Endothelial cell of coronary artery (primary cell): Measurements from ENCODE around the gene RNASE12. TPM values are rescaled to one million over a fixed set of nuclear protein-coding genes. Genes with fewer than 3 reads are reported as not detected.

Experiments used
- total RNA-seq: library from RNA; depleted of rRNA; stranded (reverse); fragments of >200 nt; gene quantifications from 2 replicates; pipeline ENCODE4 v1.2.3, GENCODE V29; 2014

Gene RNASE12, protein sequence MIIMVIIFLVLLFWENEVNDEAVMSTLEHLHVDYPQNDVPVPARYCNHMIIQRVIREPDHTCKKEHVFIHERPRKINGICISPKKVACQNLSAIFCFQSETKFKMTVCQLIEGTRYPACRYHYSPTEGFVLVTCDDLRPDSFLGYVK
- not detected in 2 replicates for total RNA-seq

DNA sequence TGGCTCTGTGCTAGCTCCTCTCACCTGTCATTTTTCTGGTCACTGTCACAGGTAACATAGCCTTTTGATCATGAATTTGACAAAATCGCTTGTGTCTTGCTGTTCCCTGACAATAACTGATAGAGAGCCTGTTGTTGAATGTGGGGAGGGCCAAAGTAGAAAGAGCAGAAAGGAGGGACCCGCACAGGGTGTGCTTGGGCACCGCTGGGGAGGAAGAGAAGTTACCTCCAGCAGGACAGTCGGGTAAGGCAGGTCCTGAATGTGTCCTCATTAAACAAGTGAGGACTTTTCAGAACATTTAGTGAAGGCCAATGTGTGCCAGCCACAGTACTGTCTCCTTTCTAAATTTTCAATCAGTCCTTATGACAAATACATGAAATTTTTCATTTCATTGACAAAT lies at the start of gene RNASE12:
Gene RNASE12 (minus strand): TSS at position 142 of the 400 bp plus-strand sequence. CDS start 653 bp downstream, outside the sequence.

DNA sequence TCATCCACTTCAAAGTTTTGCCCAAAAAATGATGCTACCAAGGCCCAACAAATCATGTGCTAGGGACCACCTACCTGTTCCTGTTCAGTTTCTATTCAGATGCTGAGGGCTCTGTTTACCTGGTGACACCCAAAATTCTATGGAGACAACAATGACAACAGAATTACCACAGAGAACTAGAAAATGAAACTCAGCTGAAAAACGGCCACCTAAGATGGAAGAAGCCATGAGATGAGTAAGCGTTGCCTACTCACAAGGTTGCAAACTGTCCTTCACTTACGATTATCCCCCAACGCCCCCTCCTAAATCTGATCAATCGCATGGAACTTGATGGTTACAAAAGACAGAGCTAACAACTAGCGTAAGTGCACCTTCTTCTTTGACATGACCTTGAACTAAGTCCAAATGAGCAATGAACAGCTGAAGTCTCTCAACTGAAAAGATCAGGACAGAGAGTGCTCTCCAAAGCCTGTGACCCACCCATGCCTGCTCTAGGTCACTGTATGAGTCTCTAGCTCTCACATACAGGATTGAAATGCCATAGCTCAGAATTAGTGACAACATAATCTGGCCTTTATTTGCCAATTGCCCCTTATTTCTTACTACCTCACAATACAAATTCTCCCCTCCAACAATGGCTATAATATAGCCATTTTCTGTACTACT lies 3.6 kb downstream of the RNASE12 start, which contains the start of gene RNASE11:
Gene RNASE11 (minus strand): TSS at position 513 of the 666 bp plus-strand sequence.

DNA sequence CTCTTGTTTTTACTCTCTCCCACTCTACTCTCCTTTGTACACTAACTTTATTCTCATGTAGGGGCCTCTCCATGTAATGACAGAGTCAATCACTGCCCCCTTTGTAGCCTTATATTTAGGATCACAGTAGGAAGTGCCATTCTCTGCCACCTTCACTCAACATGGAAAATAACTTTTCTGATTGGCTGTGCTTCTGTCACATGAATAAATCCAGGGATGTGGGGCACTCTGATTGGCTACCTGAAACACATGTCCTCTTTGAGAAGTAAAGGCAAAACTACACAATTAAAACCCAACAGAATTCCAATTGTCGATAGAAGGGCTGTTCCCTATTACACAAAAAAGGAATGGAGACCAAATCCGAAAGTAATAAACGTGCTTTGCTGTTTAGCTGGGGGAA lies 30.2 kb downstream of the RNASE12 start, which contains the start of gene RNASE9:
Gene RNASE9 (minus strand): TSS at position 87 of the 400 bp plus-strand sequence.

Other genes with a start within 250 kb of the RNASE12 start
- gene PARP2, start 247.7 kb downstream of the RNASE12 start, total RNA-seq, result 7.3 and 7.6 TPM in 2 replicates
- 17.1 and 24.9 TPM in 2 replicates for gene TEP1, start 177.9 kb downstream of the RNASE12 start, total RNA-seq
- gene KLHL33, start 155.2 kb downstream of the RNASE12 start, total RNA-seq, result not detected in 2 replicates
- 25.9 and 40.8 TPM in 2 replicates for gene OSGEP, start 136.6 kb downstream of the RNASE12 start, total RNA-seq
- 60.0 and 85.9 TPM in 2 replicates for gene APEX1, start 136.2 kb downstream of the RNASE12 start, total RNA-seq
- 14.3 and 14.7 TPM in 2 replicates for gene PIP4P1, start 129.9 kb downstream of the RNASE12 start, total RNA-seq
- gene PNP, start 122.0 kb downstream of the RNASE12 start, total RNA-seq, result 106 and 322 TPM in 2 replicates
- gene RNASE10, start 85.8 kb downstream of the RNASE12 start, total RNA-seq, result 0.56 and 1.3 TPM in 2 replicates
- not detected in 2 replicates for gene RNASE9, start 30.3 kb downstream of the RNASE12 start, total RNA-seq
- not detected in 2 replicates for gene RNASE11, start 3.4 kb downstream of the RNASE12 start, total RNA-seq
- not detected in 2 replicates for gene OR6S1, start 50.3 kb upstream of the RNASE12 start, total RNA-seq
- 6.6 and 6.7 TPM in 2 replicates for gene RNASE4, start 93.2 kb upstream of the RNASE12 start, total RNA-seq
- gene ANG, start 97.4 kb upstream of the RNASE12 start, total RNA-seq, result 1.9 and 2.6 TPM in 2 replicates
- gene EDDM3A, start 154.5 kb upstream of the RNASE12 start, total RNA-seq, result not detected in 2 replicates
- not detected in 2 replicates for gene EDDM3B, start 177.0 kb upstream of the RNASE12 start, total RNA-seq
- 0.09 TPM in 1 of 2 replicates, not detected in the other for gene RNASE6, start 189.9 kb upstream of the RNASE12 start, total RNA-seq
- 46.7 and 82.6 TPM in 2 replicates for gene RNASE1, start 211.5 kb upstream of the RNASE12 start, total RNA-seq